D721Med (cell line): ENCODE results near the gene BEND7.

Experiments used
- DNase-seq: peaks from one replicate; pipeline ENCODE4 v3.0.0; 2011; ENCODE audit warnings: low spot score; ENCODE audit not compliant: insufficient read length
- FAIRE-seq: peaks from 2 replicates; lab custom pipeline; 2011; peaks lifted over from hg19 to GRCh38; lab: Jason Lieb, UNC
- CTCF ChIP-seq: IDR thresholded peaks from 2 replicates; pipeline ENCODE4 v1.5.1; 2012; ENCODE audit warnings: mild to moderate bottlenecking, control low read depth; ENCODE audit not compliant: insufficient read depth; ENCODE audit errors: missing control alignments

The BEND7 gene

GRCh38 chr10:13421382-13421917 is 107.4 kb downstream of the BEND7 start:
- FAIRE-seq (no peak), DNase-seq (no peak)
- TF ChIP-seq CTCF = no peak

GRCh38 chr10:13420532-13421307 is 108.1 kb downstream of the BEND7 start:
- no peak for DNase-seq
- no peak for TF ChIP-seq CTCF
- FAIRE-seq = no peak

GRCh38 chr10:13417459-13418126 is 111.2 kb downstream of the BEND7 start:
- DNase-seq = no peak
- no peak for TF ChIP-seq CTCF
- FAIRE-seq = no peak

GRCh38 chr10:13416760-13417159 is 112.1 kb downstream of the BEND7 start:
- FAIRE-seq (no peak), DNase-seq (no peak)

GRCh38 chr10:13414855-13415254 is 114.0 kb downstream of the BEND7 start:
- FAIRE-seq = no peak
- peak; percentile 22 for TF ChIP-seq CTCF

More at GRCh38 chr10:13416760-13417159, 112.1 kb downstream of the BEND7 start:
- TF ChIP-seq CTCF = no peak

GRCh38 chr10:13414137-13414536 is 114.7 kb downstream of the BEND7 start:
- FAIRE-seq = no peak
- TF ChIP-seq CTCF = no peak
- no peak for DNase-seq

More at GRCh38 chr10:13414855-13415254, 114.0 kb downstream of the BEND7 start:
- no peak for DNase-seq
